Measurements from ENCODE around the gene MMAA.
"Not testable (repeated sequence)": the region's sequence is repeated elsewhere in the genome, so short reads cannot be mapped to it uniquely, and the experiment has no call there.

MMAA gene

DNA sequence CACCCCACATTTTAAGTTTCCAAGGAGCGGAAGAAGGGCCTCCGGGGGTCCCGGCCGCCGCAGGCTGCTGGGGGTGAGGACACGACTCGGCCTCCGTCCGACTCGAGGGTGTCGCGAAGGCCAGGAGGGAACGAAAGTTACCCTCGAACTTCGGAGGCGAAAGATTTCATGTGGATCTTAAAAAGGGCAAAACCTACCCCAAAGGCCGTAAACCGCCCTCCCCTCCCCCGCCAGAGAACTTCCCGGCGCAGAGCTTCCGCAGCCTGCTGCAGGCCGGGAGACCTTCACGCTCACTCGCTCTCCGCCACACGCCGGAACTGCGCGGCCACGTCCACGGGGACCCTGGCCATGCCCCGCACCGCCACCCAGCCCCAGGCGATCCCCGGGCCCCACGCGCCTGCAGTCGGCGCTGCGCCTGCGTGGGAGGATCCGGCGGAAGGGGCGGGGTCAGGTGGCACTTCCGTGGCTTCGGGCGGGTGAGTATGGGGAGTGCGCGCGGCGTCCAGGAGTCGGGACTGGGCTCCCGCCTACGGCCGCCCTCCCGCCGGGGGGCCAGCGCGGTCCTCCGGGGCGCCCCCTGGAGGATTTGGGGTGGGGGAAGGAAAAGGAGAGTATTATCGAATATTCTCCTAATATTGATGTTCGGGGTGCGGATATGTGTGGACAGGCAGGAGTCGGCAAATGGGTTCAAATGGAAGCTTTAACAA, at the start of gene MMAA:
Gene MMAA, plus strand, starts transcription at position 454 of the 707 bp plus-strand sequence. CDS start 19,755 bp downstream, outside the sequence.
- no peaks in the 10 kb centered on the region for H3F3A ChIP-seq (ENCODE audit: low read depth)
- H2AFZ ChIP-seq (ENCODE audit: low read length) = peak within 1 kb of the TSS; percentile 98
- H3K79me2 ChIP-seq (ENCODE audit: insufficient read depth, low read length) = peaks cover 30% of the 10 kb centered on the region
- H3K9me3 ChIP-seq (ENCODE audit: insufficient read depth, low read depth, low read length) = peaks cover 10% of the 10 kb centered on the region; the same call in 1 of the 2 replicates
- TF ChIP-seq EZH2phosphoT487 (IDR thresholded peaks at IDR 0.05; ENCODE audit: borderline replicate concordance) = no peak
- TF ChIP-seq, protein P1, sequence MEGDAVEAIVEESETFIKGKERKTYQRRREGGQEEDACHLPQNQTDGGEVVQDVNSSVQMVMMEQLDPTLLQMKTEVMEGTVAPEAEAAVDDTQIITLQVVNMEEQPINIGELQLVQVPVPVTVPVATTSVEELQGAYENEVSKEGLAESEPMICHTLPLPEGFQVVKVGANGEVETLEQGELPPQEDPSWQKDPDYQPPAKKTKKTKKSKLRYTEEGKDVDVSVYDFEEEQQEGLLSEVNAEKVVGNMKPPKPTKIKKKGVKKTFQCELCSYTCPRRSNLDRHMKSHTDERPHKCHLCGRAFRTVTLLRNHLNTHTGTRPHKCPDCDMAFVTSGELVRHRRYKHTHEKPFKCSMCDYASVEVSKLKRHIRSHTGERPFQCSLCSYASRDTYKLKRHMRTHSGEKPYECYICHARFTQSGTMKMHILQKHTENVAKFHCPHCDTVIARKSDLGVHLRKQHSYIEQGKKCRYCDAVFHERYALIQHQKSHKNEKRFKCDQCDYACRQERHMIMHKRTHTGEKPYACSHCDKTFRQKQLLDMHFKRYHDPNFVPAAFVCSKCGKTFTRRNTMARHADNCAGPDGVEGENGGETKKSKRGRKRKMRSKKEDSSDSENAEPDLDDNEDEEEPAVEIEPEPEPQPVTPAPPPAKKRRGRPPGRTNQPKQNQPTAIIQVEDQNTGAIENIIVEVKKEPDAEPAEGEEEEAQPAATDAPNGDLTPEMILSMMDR (conservative IDR thresholded peaks at IDR 0.05; ENCODE audit: low read length) = peak; percentile 78
- no peaks in the 10 kb centered on the region for H3K36me3 ChIP-seq (ENCODE audit: insufficient read depth, low read length)
- no peaks in the 10 kb centered on the region for H3K27me3 ChIP-seq (ENCODE audit: insufficient read depth, low read length, poor library complexity, severe bottlenecking)
- H3K4me3 ChIP-seq (ENCODE audit: low read length, poor library complexity, severe bottlenecking) = peak within 1 kb of the TSS; percentile 92
- H3K9ac ChIP-seq (ENCODE audit: low read depth, low read length, poor library complexity, severe bottlenecking) = peak within 1 kb of the TSS; percentile 94
- H3K4me1 ChIP-seq (ENCODE audit: insufficient read depth, low read length, poor library complexity, severe bottlenecking) = peaks cover 30% of the 10 kb centered on the region
- peak within 1 kb of the TSS; percentile 91 for H3K4me2 ChIP-seq (ENCODE audit: low read depth, low read length, poor library complexity, severe bottlenecking)
- no peaks in the 10 kb centered on the region for H4K20me1 ChIP-seq (ENCODE audit: insufficient read depth, low read length, poor library complexity, severe bottlenecking)
- H3K9me2 ChIP-seq (replicated peaks; ENCODE audit: low read depth, low read length) = no peaks in the 10 kb centered on the region

DNA sequence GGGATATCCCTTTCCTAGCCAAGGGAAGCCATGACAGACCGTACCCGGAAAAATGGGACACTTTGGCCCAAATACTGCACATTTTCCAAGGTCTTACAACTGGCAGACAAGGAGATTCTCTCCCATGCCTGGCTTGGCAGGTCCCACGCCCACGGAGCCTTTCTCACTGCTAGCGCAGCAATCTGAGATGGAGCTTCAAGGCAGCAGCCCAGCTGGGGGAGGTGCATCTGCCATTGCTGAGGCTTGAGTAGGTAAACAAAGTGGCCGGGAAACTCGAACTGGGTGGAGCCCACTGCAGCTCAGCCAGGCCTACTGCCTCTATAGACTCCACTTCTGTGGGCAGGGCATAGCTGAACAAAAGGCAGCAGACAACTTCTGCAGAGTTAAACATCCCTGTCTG, 44.6 kb upstream of the MMAA start:
- not testable (repeated sequence) for H4K20me1 ChIP-seq (ENCODE audit: insufficient read depth, low read length, poor library complexity, severe bottlenecking)

DNA sequence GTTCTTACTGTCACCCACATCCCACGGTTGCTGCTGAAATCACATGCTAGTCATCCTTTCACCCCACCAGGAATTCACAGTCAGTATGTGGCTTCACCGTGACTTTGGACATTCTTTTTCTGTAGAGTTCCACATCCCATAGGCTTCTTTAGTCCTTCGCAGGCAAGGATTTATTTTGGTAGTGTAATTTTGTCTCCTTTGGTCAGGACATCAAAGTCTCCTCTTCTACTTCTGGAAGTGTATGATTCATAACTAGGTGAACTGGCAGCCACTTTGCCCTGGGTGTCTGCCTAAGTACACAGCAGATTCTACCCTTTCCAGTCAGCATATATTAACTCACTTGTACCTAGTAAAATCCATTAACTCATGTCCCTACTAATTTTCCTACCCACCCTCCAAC, 38.3 kb upstream of the MMAA start:
- Histone ChIP-seq H3K9ac (ENCODE audit: low read depth, low read length, poor library complexity, severe bottlenecking) (no peak overlapping the region), H3K27me3 (ENCODE audit: insufficient read depth, low read length, poor library complexity, severe bottlenecking) (no peaks in the 10 kb centered on the region), H3K4me3 (ENCODE audit: low read length, poor library complexity, severe bottlenecking) (no peak overlapping the region), H4K20me1 (ENCODE audit: insufficient read depth, low read length, poor library complexity, severe bottlenecking) (no peaks in the 10 kb centered on the region), H3K4me1 (ENCODE audit: insufficient read depth, low read length, poor library complexity, severe bottlenecking) (no peaks in the 10 kb centered on the region), H3K79me2 (ENCODE audit: insufficient read depth, low read length) (no peaks in the 10 kb centered on the region), H2AFZ (ENCODE audit: low read length) (no peak overlapping the region), H3F3A (ENCODE audit: low read depth) (no peaks in the 10 kb centered on the region), H3K9me2 (replicated peaks; ENCODE audit: low read depth, low read length) (no peaks in the 10 kb centered on the region), H3K4me2 (ENCODE audit: low read depth, low read length, poor library complexity, severe bottlenecking) (no peak overlapping the region), H3K9me3 (ENCODE audit: insufficient read depth, low read depth, low read length) (no peaks in the 10 kb centered on the region), H3K36me3 (ENCODE audit: insufficient read depth, low read length) (no peaks in the 10 kb centered on the region)
- TF ChIP-seq EZH2phosphoT487 (IDR thresholded peaks at IDR 0.05; ENCODE audit: borderline replicate concordance) = no peak
- TF ChIP-seq, protein P1 (conservative IDR thresholded peaks at IDR 0.05; ENCODE audit: low read length) = no peak

More for the DNA sequence above, 44.6 kb upstream of the MMAA start:
- not testable (repeated sequence) for H3K9me2 ChIP-seq (replicated peaks; ENCODE audit: low read depth, low read length); H3K4me3 ChIP-seq (ENCODE audit: low read length, poor library complexity, severe bottlenecking); H3K27me3 ChIP-seq (ENCODE audit: insufficient read depth, low read length, poor library complexity, severe bottlenecking); H3K79me2 ChIP-seq (ENCODE audit: insufficient read depth, low read length); H3F3A ChIP-seq (ENCODE audit: low read depth); H3K9me3 ChIP-seq (ENCODE audit: insufficient read depth, low read depth, low read length); H3K36me3 ChIP-seq (ENCODE audit: insufficient read depth, low read length); H2AFZ ChIP-seq (ENCODE audit: low read length); H3K9ac ChIP-seq (ENCODE audit: low read depth, low read length, poor library complexity, severe bottlenecking); H3K4me2 ChIP-seq (ENCODE audit: low read depth, low read length, poor library complexity, severe bottlenecking); H3K4me1 ChIP-seq (ENCODE audit: insufficient read depth, low read length, poor library complexity, severe bottlenecking)

Data from Loucy (cell line).